HG03575 (cell line): ENCODE results near the gene MAP10.

ENCODE experiments used
- ATAC-seq: cut with Tn5 transposase; IDR thresholded peaks from one replicate; pipeline ENCODE4 v1.9.1; 2021; ENCODE audit not compliant: unreplicated experiment, insufficient number of reproducible peaks, low FRiP score; ENCODE audit errors: extremely low read depth

The MAP10 gene

GRCh38 chr1:232844791-232845190 lies 39.6 kb downstream of the MAP10 start:
- ATAC-seq, result no peak

GRCh38 chr1:232845406-232845955 lies 40.3 kb downstream of the MAP10 start:
- ATAC-seq, result no peak

- no peak for ATAC-seq
Observed at GRCh38 chr1:232851532-232851931, 46.3 kb downstream of the MAP10 start.

GRCh38 chr1:232853994-232854797 lies 49.0 kb downstream of the MAP10 start:
- ATAC-seq, result no peak

- ATAC-seq, result no peak
Observed at GRCh38 chr1:232854798-232855159, 49.6 kb downstream of the MAP10 start.

GRCh38 chr1:232856541-232856940 lies 51.3 kb downstream of the MAP10 start:
- ATAC-seq, result no peak
